Prostate gland (tissue), 2 donors: ENCODE results near the gene MOK.

Source experiments
- CTCF ChIP-seq, 4 experiments: fragments of 200-600 bp in 2 of 4; fragments of 450-650 bp in 2 of 4; sonication (generic) in 2 of 4; IDR thresholded peaks; 1 replicate in 3 of 4; 2 replicates in 1 of 4; pipeline ENCODE4 v1.5.1; 2016 to 2019; ENCODE audit warnings: antibody characterized with exemption in 4 of 4, mild to moderate bottlenecking in 2 of 4, moderate library complexity in 2 of 4
- POLR2AphosphoS5 ChIP-seq: sonication (generic); formaldehyde crosslinking; IDR thresholded peaks from one replicate; pipeline ENCODE4 v1.6.1; 2017; ENCODE audit warnings: antibody characterized with exemption

DNA sequence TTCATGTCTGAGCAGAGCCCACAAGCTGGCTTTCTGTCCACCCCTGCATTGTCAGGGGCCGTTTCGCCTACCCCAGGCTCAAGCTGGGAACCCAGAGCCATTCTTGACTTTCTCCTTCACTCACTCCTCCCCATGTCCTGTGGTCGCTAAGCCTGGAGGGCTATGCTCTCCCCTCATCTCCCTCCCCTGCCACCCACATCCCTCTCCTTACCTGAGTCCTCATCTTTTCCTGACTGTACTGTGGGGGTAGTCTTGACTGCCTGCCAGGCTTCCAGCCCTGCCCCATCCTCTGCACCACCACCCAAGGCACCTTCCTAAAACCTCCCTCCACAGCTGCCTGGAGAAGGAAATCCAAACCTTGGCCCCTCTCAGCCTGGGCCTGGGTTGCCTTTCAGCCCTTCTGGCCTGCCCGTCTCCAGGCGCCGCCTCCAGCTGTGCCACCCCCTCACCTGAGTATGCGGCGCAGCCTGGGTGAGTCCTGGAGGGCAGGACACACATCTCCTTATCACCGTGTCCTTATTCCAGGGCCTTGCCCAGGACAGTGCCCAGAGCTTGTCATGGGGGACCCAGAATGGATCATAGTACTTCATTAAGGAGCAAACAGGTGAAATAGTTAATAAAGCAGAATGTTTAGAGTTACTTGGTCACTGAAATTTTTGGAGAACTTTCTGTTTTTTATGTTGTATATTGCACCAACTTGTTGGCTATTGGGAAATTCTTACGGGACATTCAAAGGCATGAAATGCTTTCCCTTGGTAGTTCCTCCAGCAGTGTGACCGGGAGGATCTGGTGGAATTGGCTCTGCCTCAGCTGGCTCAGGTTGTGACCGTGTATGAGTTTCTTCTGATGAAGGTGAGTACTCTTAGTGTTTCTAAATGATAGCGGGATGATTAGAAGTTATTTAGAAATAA is 29.1 kb upstream of the MOK start:
- TF ChIP-seq CTCF (IDR thresholded peaks at IDR 0.05): no peak
- TF ChIP-seq POLR2AphosphoS5: no peak
